Measurements from ENCODE around the gene SYT2. TPM values are rescaled to one million over a fixed set of nuclear protein-coding genes. Genes with fewer than 3 reads are reported as not detected.

Gene SYT2
- polyA plus RNA-seq, 1 of the 3 experiments (the other 2 are of a cell fraction): 0.03 TPM

DNA sequence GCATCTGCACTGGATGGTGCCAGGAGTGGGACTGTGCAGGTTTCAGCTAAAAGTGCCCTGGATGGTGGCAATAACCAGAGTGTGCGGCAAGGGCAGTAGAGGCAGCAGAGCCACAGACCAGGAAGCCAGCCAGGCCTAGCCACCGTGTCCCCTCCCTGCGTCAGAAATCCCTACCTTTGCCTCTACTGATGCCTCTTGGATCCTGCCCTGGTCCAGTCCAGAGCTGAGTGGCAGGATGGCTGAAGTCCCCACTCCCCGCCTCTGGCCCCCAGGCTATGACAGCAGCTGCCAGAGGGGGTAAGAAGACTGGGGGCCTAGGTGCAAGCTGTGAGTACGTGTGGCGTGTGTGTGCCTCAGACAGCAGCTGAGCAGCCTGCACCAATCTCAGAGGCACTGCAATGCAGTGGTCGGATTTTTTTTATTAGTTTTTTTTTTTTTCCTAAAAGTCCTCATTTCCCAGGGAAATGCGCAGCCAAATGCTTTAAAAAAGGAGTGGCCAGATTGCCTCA lies 51.9 kb downstream of the SYT2 start (continued):
- TF ChIP-seq FOXM1 (IDR thresholded peaks at IDR 0.05; ENCODE audit: low read depth) (no peak), USF2 (IDR thresholded peaks at IDR 0.05; ENCODE audit: borderline replicate concordance, low read depth, low read length) (no peak), GABPA (IDR thresholded peaks at IDR 0.05; ENCODE audit: low read depth) (no peak), ELF1 (IDR thresholded peaks at IDR 0.05) (no peak)
- TF ChIP-seq, protein P1, sequence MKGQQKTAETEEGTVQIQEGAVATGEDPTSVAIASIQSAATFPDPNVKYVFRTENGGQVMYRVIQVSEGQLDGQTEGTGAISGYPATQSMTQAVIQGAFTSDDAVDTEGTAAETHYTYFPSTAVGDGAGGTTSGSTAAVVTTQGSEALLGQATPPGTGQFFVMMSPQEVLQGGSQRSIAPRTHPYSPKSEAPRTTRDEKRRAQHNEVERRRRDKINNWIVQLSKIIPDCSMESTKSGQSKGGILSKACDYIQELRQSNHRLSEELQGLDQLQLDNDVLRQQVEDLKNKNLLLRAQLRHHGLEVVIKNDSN (IDR thresholded peaks at IDR 0.05; ENCODE audit: borderline replicate concordance, low read depth): no peak

DNA sequence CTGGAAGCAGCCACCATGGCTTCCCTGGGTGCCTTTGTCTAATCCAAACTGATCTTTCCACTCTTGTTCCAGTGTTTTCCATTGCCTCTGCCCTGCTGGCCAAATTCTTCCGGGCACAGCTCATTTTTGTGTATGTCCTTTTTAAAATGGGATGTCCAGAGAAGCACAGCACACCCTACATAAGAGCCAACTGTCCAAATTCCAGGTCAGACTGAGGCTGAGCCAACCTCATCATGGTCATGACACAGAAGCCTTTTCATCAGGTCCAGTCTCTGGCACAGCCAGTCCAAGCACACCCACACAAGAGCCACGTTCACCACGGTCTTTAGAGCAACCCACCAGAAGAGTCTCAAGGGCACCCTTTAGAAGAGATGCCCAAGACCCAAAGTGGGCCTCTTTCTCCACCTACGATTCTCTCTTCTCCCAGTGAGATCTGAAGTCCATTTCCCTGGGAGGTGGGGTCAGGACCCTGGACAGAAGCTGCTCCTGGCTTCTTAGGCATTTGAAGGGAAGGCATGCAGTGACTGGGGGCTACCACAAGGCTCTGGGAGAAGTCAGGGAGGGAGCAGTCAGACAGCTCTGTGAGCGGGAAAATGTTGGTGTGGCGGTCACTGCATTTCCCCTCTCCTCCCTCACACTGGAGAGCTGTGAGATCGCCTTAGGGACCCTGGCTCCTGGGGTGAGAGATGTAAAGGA lies 53.2 kb downstream of the SYT2 start:
- ChIA-PET CTCF (interaction anchor here (1.0 to 4.4 kb wide), 9 partner anchors 19 to 193 kb away, joined by 3 to 38 read pairs (median 4); no protein-coding TSS in a partner anchor), POLR2A (no interaction called here)
- Histone ChIP-seq H3K9me3 (no peaks in the 10 kb centered on the region), H3F3A (replicated peaks; ENCODE audit: insufficient read depth) (no peaks in the 10 kb centered on the region), H4K20me1 (ENCODE audit: insufficient read depth) (no peaks in the 10 kb centered on the region), H3K27ac (ENCODE audit: low read depth in 2 of 2, low read length in 1 of 2) (no peak overlapping the region), H3K9ac (no peak overlapping the region), H2AFZ (ENCODE audit: low read depth) (no peak overlapping the region), H3K27me3 (ENCODE audit: insufficient read depth) (no peaks in the 10 kb centered on the region; the same call in none of the 2 replicates), H3K4me3 (ENCODE audit: low read depth in 2 of 2, low read length in 1 of 2) (no peak overlapping the region), H3K9me2 (no peaks in the 10 kb centered on the region), H3K4me2 (no peak overlapping the region), H3K36me3 (replicated peaks in 1 of 2; ENCODE audit: control insufficient read depth in 1 of 2, insufficient read depth in 2 of 2, low read length in 1 of 2) (no peaks in the 10 kb centered on the region), H3K4me1 (ENCODE audit: control insufficient read depth in 1 of 2, insufficient read depth in 2 of 2, low read depth in 1 of 2, low read length in 1 of 2) (peaks cover 0 to 4% of the 10 kb centered on the region in 2 experiments; a peak in 1 of 4 replicates), H3K79me2 (ENCODE audit: insufficient read depth) (no peaks in the 10 kb centered on the region)
- no peak for DNase-seq
- 67% methylated on average over 7 of the region's 7 CpGs for WGBS (ENCODE audit: low lambda C conversion rate)
- no peak for TF ChIP-seq USF2 (IDR thresholded peaks at IDR 0.05; ENCODE audit: borderline replicate concordance, low read depth, low read length)
- TF ChIP-seq NRF1 (IDR thresholded peaks at IDR 0.05; ENCODE audit: low read depth, low read length): no peak
- no peak for TF ChIP-seq MXI1 (IDR thresholded peaks at IDR 0.05; ENCODE audit: low read depth, low read length)
- TF ChIP-seq SIN3A (IDR thresholded peaks at IDR 0.05; ENCODE audit: borderline replicate concordance, low read depth, low read length): no peak
- no peak for TF ChIP-seq FOXJ3 (CRISPR knock-in tag; IDR thresholded peaks at IDR 0.05)
- TF ChIP-seq REST (IDR thresholded peaks at IDR 0.05; ENCODE audit: low read depth, low read length): peak; percentile 97
- TF ChIP-seq, protein P1 (IDR thresholded peaks at IDR 0.05; ENCODE audit: borderline replicate concordance, low read depth): no peak
- no peak for TF ChIP-seq JUND (IDR thresholded peaks at IDR 0.05)
- no peak for TF ChIP-seq RAD21 (IDR thresholded peaks at IDR 0.05; ENCODE audit: low read length)
- TF ChIP-seq NFIC (IDR thresholded peaks at IDR 0.05; ENCODE audit: borderline replicate concordance): no peak
- TF ChIP-seq SMC3 (IDR thresholded peaks at IDR 0.05; ENCODE audit: low read depth, low read length): no peak
- TF ChIP-seq, protein P2, sequence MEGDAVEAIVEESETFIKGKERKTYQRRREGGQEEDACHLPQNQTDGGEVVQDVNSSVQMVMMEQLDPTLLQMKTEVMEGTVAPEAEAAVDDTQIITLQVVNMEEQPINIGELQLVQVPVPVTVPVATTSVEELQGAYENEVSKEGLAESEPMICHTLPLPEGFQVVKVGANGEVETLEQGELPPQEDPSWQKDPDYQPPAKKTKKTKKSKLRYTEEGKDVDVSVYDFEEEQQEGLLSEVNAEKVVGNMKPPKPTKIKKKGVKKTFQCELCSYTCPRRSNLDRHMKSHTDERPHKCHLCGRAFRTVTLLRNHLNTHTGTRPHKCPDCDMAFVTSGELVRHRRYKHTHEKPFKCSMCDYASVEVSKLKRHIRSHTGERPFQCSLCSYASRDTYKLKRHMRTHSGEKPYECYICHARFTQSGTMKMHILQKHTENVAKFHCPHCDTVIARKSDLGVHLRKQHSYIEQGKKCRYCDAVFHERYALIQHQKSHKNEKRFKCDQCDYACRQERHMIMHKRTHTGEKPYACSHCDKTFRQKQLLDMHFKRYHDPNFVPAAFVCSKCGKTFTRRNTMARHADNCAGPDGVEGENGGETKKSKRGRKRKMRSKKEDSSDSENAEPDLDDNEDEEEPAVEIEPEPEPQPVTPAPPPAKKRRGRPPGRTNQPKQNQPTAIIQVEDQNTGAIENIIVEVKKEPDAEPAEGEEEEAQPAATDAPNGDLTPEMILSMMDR (IDR thresholded peaks at IDR 0.05): peak; percentile 30; the same call in 1 of the 2 replicates

Measured in SK-N-SH (cell line).